ENCODE measurements around the gene LAMC1.

LAMC1 gene

GRCh38 chr1:183079712-183080388, 56.6 kb downstream of the LAMC1 start:
- DNase-seq (ENCODE audit: low spot score): no peak

DNA sequence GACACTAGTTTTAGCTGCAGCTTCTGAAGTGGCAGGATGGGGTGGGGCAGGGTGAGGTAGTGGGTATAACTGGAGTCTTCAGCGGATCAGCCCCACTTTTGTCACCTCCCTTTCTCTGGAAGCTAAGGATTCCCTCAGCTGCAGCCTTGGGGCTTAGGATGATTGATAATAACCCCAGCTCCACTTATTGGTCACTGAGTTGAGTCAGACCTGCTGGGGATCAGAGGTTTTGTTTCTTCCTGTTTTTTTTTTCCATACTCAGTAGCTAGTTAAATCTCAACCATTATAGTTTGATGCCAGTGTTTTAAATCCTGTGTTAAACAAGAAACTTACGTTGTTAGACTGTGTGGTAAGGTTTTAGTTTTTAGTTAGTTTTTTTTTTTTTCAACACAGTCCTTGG, 57.2 kb downstream of the LAMC1 start:
- no peak for DNase-seq (ENCODE audit: low spot score)

DNA sequence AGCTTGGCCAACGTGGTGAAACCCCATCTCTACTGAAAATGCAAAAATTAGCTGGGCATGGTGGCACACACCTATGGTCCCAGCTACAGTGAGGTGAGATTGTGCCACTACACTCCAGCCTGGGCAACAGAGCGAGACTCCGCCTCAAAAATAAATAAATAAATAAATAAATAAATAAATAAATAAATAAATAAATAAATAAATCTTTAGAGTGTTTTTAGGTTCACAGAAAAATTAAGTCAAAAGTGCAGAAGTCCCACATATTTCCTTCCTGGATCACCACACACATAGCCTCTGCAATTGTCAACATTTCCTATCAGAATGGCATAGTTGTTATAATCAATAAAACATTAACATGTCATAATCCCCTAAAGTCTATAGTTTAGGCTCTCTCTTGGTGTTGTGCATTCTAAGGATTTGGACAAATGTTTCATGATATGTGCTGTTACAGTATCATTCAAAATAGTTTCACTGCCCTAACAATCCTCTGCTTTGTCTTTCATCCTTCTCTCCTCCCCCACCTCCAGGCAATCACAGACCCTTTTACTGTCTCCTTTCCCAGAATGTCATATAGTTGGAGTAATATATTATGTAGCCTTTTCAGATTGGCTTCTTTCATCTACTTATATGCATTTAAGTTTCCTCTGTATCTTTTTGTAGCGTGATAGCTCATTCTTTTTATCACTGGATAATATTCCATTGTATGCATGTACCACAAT, 58.3 kb downstream of the LAMC1 start:
- no peak for DNase-seq (ENCODE audit: low spot score)

DNA sequence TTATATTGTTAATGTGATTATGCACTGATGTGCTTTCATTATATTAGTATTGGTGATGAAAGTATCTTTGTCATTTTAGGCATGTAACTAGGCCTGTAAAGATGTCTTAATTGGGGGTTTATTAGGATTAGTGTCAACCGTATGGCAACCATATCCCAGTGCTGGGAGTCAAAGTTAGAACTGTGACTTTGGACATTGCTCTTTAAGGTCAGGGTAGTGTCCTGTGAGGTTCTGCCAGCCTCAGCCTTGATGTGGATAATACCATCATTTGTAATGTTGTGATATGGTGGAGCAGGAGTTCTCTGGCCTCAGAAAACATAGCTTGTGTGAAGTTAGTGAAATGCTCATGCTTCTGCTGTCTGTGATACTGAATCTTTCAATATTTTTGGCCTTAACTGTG, 59.4 kb downstream of the LAMC1 start:
- DNase-seq (ENCODE audit: low spot score): no peak

GRCh38 chr1:183087001-183087400, 63.8 kb downstream of the LAMC1 start:
- DNase-seq (ENCODE audit: low spot score): no peak

- DNase-seq (ENCODE audit: low spot score): no peak
Measured at GRCh38 chr1:183089025-183089639, 65.9 kb downstream of the LAMC1 start.

- peak; percentile 41 for DNase-seq (ENCODE audit: low spot score)
Measured at GRCh38 chr1:183090391-183091006, 67.3 kb downstream of the LAMC1 start.

DNA sequence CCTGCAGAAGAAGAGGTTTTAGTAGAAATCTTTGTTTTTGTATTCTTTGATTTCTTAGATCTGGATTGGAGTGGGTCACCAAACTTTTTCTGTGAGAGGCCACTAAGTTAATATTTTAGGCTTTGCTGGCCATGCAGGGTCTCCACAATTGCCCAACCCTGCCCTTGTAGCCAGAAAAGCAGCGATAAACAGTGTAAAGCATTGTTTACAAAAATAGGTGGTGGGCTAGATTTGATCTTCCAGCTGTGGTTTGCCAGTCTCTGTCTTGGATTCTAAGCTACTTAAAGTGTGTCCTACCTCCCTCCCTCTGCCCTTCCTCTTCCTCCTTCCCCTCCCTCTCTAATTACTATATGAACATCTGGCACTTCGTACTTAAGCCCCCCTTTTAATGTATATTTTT, 68.0 kb downstream of the LAMC1 start:
- DNase-seq (ENCODE audit: low spot score): no peak

GRCh38 chr1:183092350-183092749, 69.1 kb downstream of the LAMC1 start:
- no peak for DNase-seq (ENCODE audit: low spot score)

GRCh38 chr1:183093066-183093668, 69.9 kb downstream of the LAMC1 start:
- DNase-seq (ENCODE audit: low spot score): no peak

- DNase-seq (ENCODE audit: low spot score): no peak
Measured at GRCh38 chr1:183093786-183094298, 70.6 kb downstream of the LAMC1 start.

GRCh38 chr1:183094351-183094750, 71.1 kb downstream of the LAMC1 start:
- DNase-seq (ENCODE audit: low spot score): no peak

DNA sequence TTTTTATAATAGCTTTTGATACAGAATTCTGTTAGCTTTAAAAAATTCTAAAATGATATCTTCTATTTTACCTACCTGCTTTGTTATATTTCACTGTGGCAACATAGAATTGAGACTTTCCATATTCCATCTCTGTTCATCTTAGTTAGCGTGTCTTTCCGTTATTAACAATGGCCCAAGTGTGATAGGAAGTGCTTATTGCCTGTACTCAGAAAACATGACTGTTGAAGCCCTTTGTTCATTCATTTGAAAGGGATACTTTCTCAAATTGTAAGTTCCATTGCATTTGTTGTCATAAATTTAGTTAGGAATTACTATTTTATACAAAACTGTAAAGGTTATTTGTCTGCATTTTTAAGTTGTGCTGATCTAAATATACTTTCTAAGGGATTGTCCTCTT, 73.1 kb downstream of the LAMC1 start:
- DNase-seq (ENCODE audit: low spot score): no peak

GRCh38 chr1:183096894-183097293, 73.7 kb downstream of the LAMC1 start:
- DNase-seq (ENCODE audit: low spot score): no peak

- DNase-seq (ENCODE audit: low spot score): no peak
Measured at GRCh38 chr1:183097438-183098051, 74.3 kb downstream of the LAMC1 start.

GRCh38 chr1:183098317-183098716, 75.1 kb downstream of the LAMC1 start:
- no peak for DNase-seq (ENCODE audit: low spot score)

- no peak for DNase-seq (ENCODE audit: low spot score)
Measured at GRCh38 chr1:183100361-183100974, 77.2 kb downstream of the LAMC1 start.

DNA sequence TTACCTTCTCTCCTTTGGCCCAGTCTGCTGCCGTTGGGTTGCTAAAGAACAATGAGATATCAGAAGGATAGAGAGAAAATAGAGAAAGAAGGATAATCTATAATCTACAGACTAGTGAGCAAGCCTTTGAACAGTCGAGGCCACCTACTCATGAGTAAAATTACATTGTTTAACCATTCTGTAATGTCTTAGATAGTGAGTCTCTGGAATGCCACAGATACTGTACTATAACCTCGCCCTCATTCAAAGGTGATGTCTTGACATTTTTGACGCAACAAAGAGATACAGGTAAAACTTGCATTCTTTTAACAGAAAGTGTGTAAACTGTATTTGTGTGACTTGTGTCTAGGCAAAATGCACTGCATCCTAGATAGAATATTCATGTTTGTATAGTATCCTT, 77.9 kb downstream of the LAMC1 start:
- no peak for DNase-seq (ENCODE audit: low spot score)

GRCh38 chr1:183101841-183102276, 78.6 kb downstream of the LAMC1 start:
- peak; percentile 11 for DNase-seq (ENCODE audit: low spot score)

DNA sequence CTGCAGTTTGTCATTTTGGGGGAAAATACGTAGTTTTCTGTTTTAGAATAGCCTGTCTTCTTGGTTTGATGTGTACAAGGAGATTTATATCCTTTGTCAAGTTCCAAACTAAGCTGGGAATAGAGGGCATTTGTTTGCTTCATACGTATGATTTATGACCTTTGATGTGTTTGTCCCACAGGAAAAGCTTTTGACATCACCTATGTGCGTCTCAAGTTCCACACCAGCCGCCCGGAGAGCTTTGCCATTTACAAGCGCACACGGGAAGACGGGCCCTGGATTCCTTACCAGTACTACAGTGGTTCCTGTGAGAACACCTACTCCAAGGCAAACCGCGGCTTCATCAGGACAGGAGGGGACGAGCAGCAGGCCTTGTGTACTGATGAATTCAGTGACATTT, 79.9 kb downstream of the LAMC1 start:
- DNase-seq (ENCODE audit: low spot score): no peak

- DNase-seq (ENCODE audit: low spot score): no peak
Measured at GRCh38 chr1:183103577-183103976, 80.4 kb downstream of the LAMC1 start.

Measured in pons (tissue), 1 donor.